Skeletal muscle satellite cell (primary cell): ENCODE results near the gene RPTOR.

Experiments
- H3K27me3 ChIP-seq: 2 replicates; pipeline ENCODE4 v1.7.0; 2013; ENCODE audit warnings: low read length; ENCODE audit not compliant: control insufficient read depth, insufficient read depth
- H3K36me3 ChIP-seq: 2 replicates; pipeline ENCODE4 v1.7.0; 2013; ENCODE audit warnings: mild to moderate bottlenecking, control low read depth, low read length; ENCODE audit not compliant: insufficient read depth
- H3K4me1 ChIP-seq: 2 replicates; pipeline ENCODE4 v1.7.0; 2013; ENCODE audit warnings: low read length; ENCODE audit not compliant: control insufficient read depth, insufficient read depth
- H3K4me2 ChIP-seq: 2 replicates; pipeline ENCODE4 v1.7.0; 2013; ENCODE audit warnings: mild to moderate bottlenecking, low read length
- H3K4me3 ChIP-seq: 2 replicates; pipeline ENCODE4 v1.7.0; 2013; ENCODE audit warnings: low read length
- H3K9ac ChIP-seq: 2 replicates; pipeline ENCODE4 v1.7.0; 2013; ENCODE audit warnings: mild to moderate bottlenecking, low read depth, low read length, moderate library complexity
- H3K9me3 ChIP-seq: replicated peaks from 2 replicates; pipeline ENCODE4 v1.7.0; 2013; ENCODE audit warnings: mild to moderate bottlenecking, control low read depth, low read length

RPTOR gene

GRCh38 chr17:80847496-80848230, 303.0 kb downstream of the RPTOR start:
- Histone ChIP-seq H3K9ac (no peak overlapping the region), H3K9me3 (no peaks in the 10 kb centered on the region), H3K4me3 (no peak overlapping the region), H3K36me3 (peaks cover 22% of the 10 kb centered on the region), H3K4me1 (peaks cover 6% of the 10 kb centered on the region), H3K4me2 (no peak overlapping the region), H3K27me3 (no peaks in the 10 kb centered on the region)

DNA sequence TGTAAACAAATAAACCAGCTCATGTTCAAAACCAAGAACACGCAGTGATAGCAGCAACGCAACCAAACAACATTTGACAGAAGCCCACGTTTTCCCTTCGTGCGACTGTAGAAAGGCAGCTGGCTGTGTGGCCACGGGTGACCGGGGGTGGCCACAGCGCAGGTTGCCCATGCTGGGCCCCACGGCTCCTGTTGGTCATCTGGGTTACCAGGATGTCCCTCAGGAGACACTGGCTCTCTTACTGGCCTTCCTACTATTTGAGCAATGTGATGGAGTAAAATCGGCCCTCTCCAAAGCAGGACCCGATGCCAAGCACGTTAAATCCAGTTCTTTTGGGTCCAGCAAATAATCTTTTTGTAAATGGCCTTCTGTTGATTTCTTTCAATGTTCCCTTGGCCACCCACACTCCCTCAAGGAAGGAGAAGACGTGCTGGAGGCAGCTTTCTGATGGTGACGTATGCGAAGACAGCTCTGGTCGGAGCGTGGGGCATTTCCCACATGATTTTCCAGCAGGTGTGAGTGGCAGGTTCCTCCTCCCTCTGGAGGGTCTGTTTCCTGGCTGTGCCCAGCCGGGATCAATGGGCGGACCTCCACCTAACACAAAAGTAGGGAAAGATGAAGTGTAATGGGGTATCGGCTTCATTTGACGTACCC, 303.9 kb downstream of the RPTOR start:
- Histone ChIP-seq H3K4me2 (no peak overlapping the region), H3K4me1 (peaks cover 11% of the 10 kb centered on the region), H3K9me3 (no peaks in the 10 kb centered on the region), H3K9ac (no peak overlapping the region), H3K36me3 (peaks cover 22% of the 10 kb centered on the region), H3K4me3 (no peak overlapping the region), H3K27me3 (no peaks in the 10 kb centered on the region)

DNA sequence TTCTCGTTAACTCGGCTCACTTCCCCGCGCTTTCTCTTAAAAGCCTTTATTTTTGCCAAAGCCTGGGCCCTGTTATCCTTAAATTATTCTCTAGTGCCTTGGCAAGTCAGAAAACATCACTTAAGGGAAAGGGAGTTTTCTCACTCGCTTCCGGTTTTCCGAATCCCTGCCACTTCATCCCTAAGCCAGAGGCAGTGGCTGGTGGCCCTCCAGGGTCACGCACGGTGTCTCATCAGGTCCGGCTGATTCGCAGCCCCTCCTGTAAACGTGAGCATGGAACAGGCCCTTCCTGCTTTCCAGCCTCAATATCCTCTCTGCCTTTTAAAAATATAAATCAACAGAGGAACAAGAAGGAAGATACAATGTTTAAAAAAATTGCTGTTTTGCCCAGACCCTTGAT, 304.5 kb downstream of the RPTOR start:
- Histone ChIP-seq H3K9me3 (no peaks in the 10 kb centered on the region), H3K27me3 (no peaks in the 10 kb centered on the region), H3K36me3 (peaks cover 22% of the 10 kb centered on the region), H3K9ac (no peak overlapping the region), H3K4me1 (peaks cover 16% of the 10 kb centered on the region), H3K4me2 (no peak overlapping the region), H3K4me3 (no peak overlapping the region)

- Histone ChIP-seq H3K4me2 (no peak overlapping the region), H3K4me3 (no peak overlapping the region), H3K36me3 (peaks cover 22% of the 10 kb centered on the region), H3K27me3 (no peaks in the 10 kb centered on the region), H3K4me1 (peaks cover 17% of the 10 kb centered on the region), H3K9ac (no peak overlapping the region), H3K9me3 (no peaks in the 10 kb centered on the region)
Measured at GRCh38 chr17:80850109-80850508, 305.5 kb downstream of the RPTOR start.

- no peaks in the 10 kb centered on the region for H3K27me3 ChIP-seq
- H3K36me3 ChIP-seq, result peaks cover 29% of the 10 kb centered on the region
- H3K9ac ChIP-seq, result no peak overlapping the region
- no peaks in the 10 kb centered on the region for H3K9me3 ChIP-seq
- H3K4me1 ChIP-seq, result peaks cover 24% of the 10 kb centered on the region
- no peak overlapping the region for H3K4me3 ChIP-seq
- no peak overlapping the region for H3K4me2 ChIP-seq
Measured at GRCh38 chr17:80850817-80851216, 306.2 kb downstream of the RPTOR start.

- H3K27me3 ChIP-seq, result no peaks in the 10 kb centered on the region
- H3K4me3 ChIP-seq, result no peak overlapping the region
- no peak overlapping the region for H3K4me2 ChIP-seq
- no peaks in the 10 kb centered on the region for H3K9me3 ChIP-seq
- no peak overlapping the region for H3K9ac ChIP-seq
- H3K36me3 ChIP-seq, result peaks cover 30% of the 10 kb centered on the region
- H3K4me1 ChIP-seq, result peaks cover 30% of the 10 kb centered on the region
Measured at GRCh38 chr17:80851277-80851925, 306.8 kb downstream of the RPTOR start.

- H3K9me3 ChIP-seq, result no peaks in the 10 kb centered on the region
- H3K4me2 ChIP-seq, result no peak overlapping the region
- peaks cover 22% of the 10 kb centered on the region for H3K36me3 ChIP-seq
- H3K4me1 ChIP-seq, result peaks cover 40% of the 10 kb centered on the region
- H3K4me3 ChIP-seq, result no peak overlapping the region
- no peaks in the 10 kb centered on the region for H3K27me3 ChIP-seq
- no peak overlapping the region for H3K9ac ChIP-seq
Measured at GRCh38 chr17:80852476-80853015, 307.9 kb downstream of the RPTOR start.

DNA sequence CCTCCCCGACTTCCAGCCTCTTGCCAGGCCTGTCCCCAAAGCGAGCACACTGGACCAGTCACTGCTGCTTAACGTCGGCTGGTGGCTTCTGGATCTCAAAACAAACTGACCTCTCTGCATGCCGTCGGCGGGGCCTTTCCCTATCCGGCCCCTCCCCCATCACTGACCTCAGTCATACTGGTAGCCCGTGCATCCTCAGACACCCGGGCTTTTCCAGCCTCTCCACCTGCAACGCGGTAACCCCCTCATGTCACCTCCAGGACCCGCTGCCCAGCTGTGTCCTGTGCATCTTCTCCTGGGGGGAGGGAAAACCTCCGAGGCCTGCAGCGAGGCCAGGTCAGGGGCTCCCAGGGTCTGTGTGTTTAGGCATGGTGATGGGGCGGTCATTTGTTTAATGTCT, 308.4 kb downstream of the RPTOR start:
- no peak overlapping the region for H3K9ac ChIP-seq
- no peak overlapping the region for H3K4me3 ChIP-seq
- no peak overlapping the region for H3K4me2 ChIP-seq
- peaks cover 19% of the 10 kb centered on the region for H3K36me3 ChIP-seq
- H3K27me3 ChIP-seq, result no peaks in the 10 kb centered on the region
- no peaks in the 10 kb centered on the region for H3K9me3 ChIP-seq
- H3K4me1 ChIP-seq, result peaks cover 44% of the 10 kb centered on the region

GRCh38 chr17:80854220-80854619, 309.6 kb downstream of the RPTOR start:
- peaks cover 8% of the 10 kb centered on the region for H3K36me3 ChIP-seq
- H3K4me1 ChIP-seq, result peaks cover 55% of the 10 kb centered on the region
- no peak overlapping the region for H3K9ac ChIP-seq

GRCh38 chr17:80855196-80855947, 310.7 kb downstream of the RPTOR start:
- Histone ChIP-seq H3K4me3 (no peak overlapping the region), H3K36me3 (peaks cover 8% of the 10 kb centered on the region), H3K9ac (peak overlapping the region; percentile 59), H3K4me2 (no peak overlapping the region), H3K27me3 (no peaks in the 10 kb centered on the region), H3K9me3 (no peaks in the 10 kb centered on the region), H3K4me1 (peaks cover 63% of the 10 kb centered on the region)

More at GRCh38 chr17:80854220-80854619, 309.6 kb downstream of the RPTOR start:
- H3K4me2 ChIP-seq, result no peak overlapping the region
- H3K9me3 ChIP-seq, result no peaks in the 10 kb centered on the region
- no peaks in the 10 kb centered on the region for H3K27me3 ChIP-seq
- H3K4me3 ChIP-seq, result no peak overlapping the region
